HG03457 (cell line): ENCODE data around the gene PCNX3.
A peak's percentile ranks its signal among the peaks of the same experiment; 100 is the strongest.

Source experiments
- ATAC-seq: cut with Tn5 transposase; IDR thresholded peaks from one replicate; pipeline ENCODE4 v1.9.1; 2021; ENCODE audit warnings: moderate number of reproducible peaks; ENCODE audit not compliant: unreplicated experiment

The PCNX3 gene

GRCh38 chr11:65580031-65580692 lies 35.4 kb upstream of the PCNX3 start:
- ATAC-seq, result no peak

- no peak for ATAC-seq
Measured at GRCh38 chr11:65580756-65581155, 34.8 kb upstream of the PCNX3 start.

- no peak for ATAC-seq
Measured at GRCh38 chr11:65581928-65582327, 33.6 kb upstream of the PCNX3 start.

- ATAC-seq, result no peak
Measured at GRCh38 chr11:65583589-65583988, 32.0 kb upstream of the PCNX3 start.

GRCh38 chr11:65584106-65584505 lies 31.5 kb upstream of the PCNX3 start:
- no peak for ATAC-seq

GRCh38 chr11:65584723-65585171 lies 30.8 kb upstream of the PCNX3 start:
- ATAC-seq, result no peak

GRCh38 chr11:65585396-65586246 lies 30.0 kb upstream of the PCNX3 start:
- no peak for ATAC-seq

- no peak for ATAC-seq
Measured at GRCh38 chr11:65586247-65586630, 29.3 kb upstream of the PCNX3 start.

GRCh38 chr11:65586676-65587075 lies 28.9 kb upstream of the PCNX3 start:
- no peak for ATAC-seq

GRCh38 chr11:65588199-65589054 lies 27.1 kb upstream of the PCNX3 start:
- peak; percentile 51 for ATAC-seq

GRCh38 chr11:65589444-65590239 lies 25.9 kb upstream of the PCNX3 start:
- no peak for ATAC-seq

GRCh38 chr11:65590240-65590738 lies 25.3 kb upstream of the PCNX3 start:
- no peak for ATAC-seq

GRCh38 chr11:65591939-65592857 lies 23.4 kb upstream of the PCNX3 start:
- no peak for ATAC-seq

GRCh38 chr11:65592858-65593517 lies 22.6 kb upstream of the PCNX3 start:
- ATAC-seq, result no peak

- ATAC-seq, result no peak
Measured at GRCh38 chr11:65593518-65594414, 21.8 kb upstream of the PCNX3 start.

- no peak for ATAC-seq
Measured at GRCh38 chr11:65595131-65595530, 20.4 kb upstream of the PCNX3 start.

- no peak for ATAC-seq
Measured at GRCh38 chr11:65595543-65596281, 19.9 kb upstream of the PCNX3 start, which contains the start of gene KCNK7. Gene KCNK7, minus strand, starts transcription at chr11:65595800. Its CDS starts 28 bp downstream, at chr11:65595772.
